Measurements from ENCODE around the gene TRAPPC4.
"Not testable (repeated sequence)": the region's sequence is repeated elsewhere in the genome, so short reads cannot be mapped to it uniquely, and the experiment has no call there.

Gene TRAPPC4

GRCh38 chr11:119030329-119031047, 11.9 kb downstream of the TRAPPC4 start, which contains the start of gene SLC37A4:
TSS of gene SLC37A4 (minus strand) at chr11:119030877.
- Histone ChIP-seq H3K27ac (replicated peaks; ENCODE audit: low read length) (peak within 1 kb of the TSS; percentile 28), H3K27me3 (ENCODE audit: control insufficient read depth in 3 of 3, insufficient read depth in 3 of 3, low read depth in 1 of 3, low read length in 3 of 3) (no peaks in the 10 kb centered on the region)

GRCh38 chr11:119031912-119032280, 13.3 kb downstream of the TRAPPC4 start:
- Histone ChIP-seq H2AK5ac (ENCODE audit: low read depth, low read length) (no peak overlapping the region), H3K36me3 (replicated peaks in 1 of 2; ENCODE audit: control insufficient read depth in 2 of 2, insufficient read depth in 2 of 2, low read length in 2 of 2) (peaks cover 15 to 23% of the 10 kb centered on the region in 2 donors), H3K9me3 (replicated peaks in 1 of 2; ENCODE audit: control insufficient read depth in 2 of 2, insufficient read depth in 1 of 2, low read depth in 1 of 2, low read length in 2 of 2) (no peaks in the 10 kb centered on the region), H2BK15ac (ENCODE audit: low read length) (no peak overlapping the region), H4K8ac (ENCODE audit: low read depth, low read length) (no peak overlapping the region), H3K9ac (ENCODE audit: low read depth, low read length, poor library complexity) (no peak overlapping the region), H3K27me3 (ENCODE audit: control insufficient read depth in 3 of 3, insufficient read depth in 3 of 3, low read depth in 1 of 3, low read length in 3 of 3) (no peaks in the 10 kb centered on the region), H3K18ac (ENCODE audit: low read length) (no peak overlapping the region), H3K14ac (ENCODE audit: low read length) (no peak overlapping the region), H3K4me1 (ENCODE audit: control insufficient read depth in 2 of 2, insufficient read depth in 1 of 2, low read depth in 1 of 2, low read length in 2 of 2) (peaks cover 6 to 12% of the 10 kb centered on the region in 2 donors), H3K4me2 (ENCODE audit: insufficient read depth, low read length, poor library complexity, severe bottlenecking) (no peak overlapping the region), H3K27ac (replicated peaks; ENCODE audit: low read length) (no peak overlapping the region), H3K79me1 (ENCODE audit: low read depth, low read length) (peaks cover 15% of the 10 kb centered on the region), H2AFZ (ENCODE audit: low read length) (peak overlapping the region; percentile 39), H3K4me3 (ENCODE audit: low read length in 2 of 2) (no peak overlapping the region), H2BK12ac (ENCODE audit: low read length) (no peak overlapping the region), H4K91ac (ENCODE audit: low read depth, low read length, poor library complexity) (no peak overlapping the region), H2BK5ac (ENCODE audit: low read length) (no peak overlapping the region), H2BK120ac (ENCODE audit: low read depth, low read length) (no peak overlapping the region), H3K4ac (ENCODE audit: low read length) (no peak overlapping the region), H3K23ac (ENCODE audit: low read depth, low read length, poor library complexity) (no peak overlapping the region)
- no peak for DNase-seq (ENCODE audit: low spot score)
- no CpG with 5 or more reads among the region's 9 CpGs for WGBS, 2 donors (ENCODE audit: extremely low coverage in 2 of 2, insufficient read length in 2 of 2, insufficient replicate concordance in 1 of 2)

More at GRCh38 chr11:119030329-119031047, 11.9 kb downstream of the TRAPPC4 start, which contains the start of gene SLC37A4:
- peak within 1 kb of the TSS; percentile 81 for H2BK15ac ChIP-seq (ENCODE audit: low read length)
- WGBS, 2 donors (ENCODE audit: extremely low coverage in 2 of 2, insufficient read length in 2 of 2, insufficient replicate concordance in 1 of 2), result no CpG with 5 or more reads among the region's 67 CpGs
- peaks cover 28 to 37% of the 10 kb centered on the region in 2 donors for H3K36me3 ChIP-seq (replicated peaks in 1 of 2; ENCODE audit: control insufficient read depth in 2 of 2, insufficient read depth in 2 of 2, low read length in 2 of 2)
- H3K4me2 ChIP-seq (ENCODE audit: insufficient read depth, low read length, poor library complexity, severe bottlenecking), result peak within 1 kb of the TSS; percentile 88
- H3K23ac ChIP-seq (ENCODE audit: low read depth, low read length, poor library complexity), result peak within 1 kb of the TSS; percentile 92
- H3K4ac ChIP-seq (ENCODE audit: low read length), result no peak within 1 kb of the TSS
- H3K9me3 ChIP-seq (replicated peaks in 1 of 2; ENCODE audit: control insufficient read depth in 2 of 2, insufficient read depth in 1 of 2, low read depth in 1 of 2, low read length in 2 of 2), result no peaks in the 10 kb centered on the region
- peak within 1 kb of the TSS; percentile 82 for H2AK5ac ChIP-seq (ENCODE audit: low read depth, low read length)
- peak within 1 kb of the TSS; percentile 85 for H2BK12ac ChIP-seq (ENCODE audit: low read length)
- DNase-seq (ENCODE audit: low spot score), result peak; percentile 93
- H3K4me3 ChIP-seq (ENCODE audit: low read length in 2 of 2), result peak within 1 kb of the TSS; percentile 88 to 89
- peak within 1 kb of the TSS; percentile 97 for H2AFZ ChIP-seq (ENCODE audit: low read length)
- H4K91ac ChIP-seq (ENCODE audit: low read depth, low read length, poor library complexity), result no peak within 1 kb of the TSS
- H4K8ac ChIP-seq (ENCODE audit: low read depth, low read length), result no peak within 1 kb of the TSS
- H2BK120ac ChIP-seq (ENCODE audit: low read depth, low read length), result peak within 1 kb of the TSS; percentile 22
- H3K9ac ChIP-seq (ENCODE audit: low read depth, low read length, poor library complexity), result peak within 1 kb of the TSS; percentile 98
- H2BK5ac ChIP-seq (ENCODE audit: low read length), result peak within 1 kb of the TSS; percentile 60
- H3K14ac ChIP-seq (ENCODE audit: low read length), result no peak within 1 kb of the TSS
- peaks cover 6 to 12% of the 10 kb centered on the region in 2 donors for H3K4me1 ChIP-seq (ENCODE audit: control insufficient read depth in 2 of 2, insufficient read depth in 1 of 2, low read depth in 1 of 2, low read length in 2 of 2)
- H3K79me1 ChIP-seq (ENCODE audit: low read depth, low read length), result peaks cover 19% of the 10 kb centered on the region
- H3K18ac ChIP-seq (ENCODE audit: low read length), result peak within 1 kb of the TSS; percentile 94

- not testable (repeated sequence) for H3K4me3 ChIP-seq (ENCODE audit: low read length in 2 of 2); H3K9me3 ChIP-seq (replicated peaks in 1 of 2; ENCODE audit: control insufficient read depth in 2 of 2, insufficient read depth in 1 of 2, low read depth in 1 of 2, low read length in 2 of 2); H3K27ac ChIP-seq (replicated peaks; ENCODE audit: low read length); H3K27me3 ChIP-seq (ENCODE audit: control insufficient read depth in 3 of 3, insufficient read depth in 3 of 3, low read depth in 1 of 3, low read length in 3 of 3); H3K4ac ChIP-seq (ENCODE audit: low read length); H3K4me2 ChIP-seq (ENCODE audit: insufficient read depth, low read length, poor library complexity, severe bottlenecking); H3K79me1 ChIP-seq (ENCODE audit: low read depth, low read length); H3K18ac ChIP-seq (ENCODE audit: low read length); H4K8ac ChIP-seq (ENCODE audit: low read depth, low read length); H2AK5ac ChIP-seq (ENCODE audit: low read depth, low read length); H2BK15ac ChIP-seq (ENCODE audit: low read length); H2BK120ac ChIP-seq (ENCODE audit: low read depth, low read length); H2AFZ ChIP-seq (ENCODE audit: low read length); H4K91ac ChIP-seq (ENCODE audit: low read depth, low read length, poor library complexity); H3K23ac ChIP-seq (ENCODE audit: low read depth, low read length, poor library complexity); H3K36me3 ChIP-seq (replicated peaks in 1 of 2; ENCODE audit: control insufficient read depth in 2 of 2, insufficient read depth in 2 of 2, low read length in 2 of 2); H2BK12ac ChIP-seq (ENCODE audit: low read length); H3K14ac ChIP-seq (ENCODE audit: low read length); H3K9ac ChIP-seq (ENCODE audit: low read depth, low read length, poor library complexity); DNase-seq (ENCODE audit: low spot score); H2BK5ac ChIP-seq (ENCODE audit: low read length)
- peaks cover 6 to 12% of the 10 kb centered on the region in 2 donors for H3K4me1 ChIP-seq (ENCODE audit: control insufficient read depth in 2 of 2, insufficient read depth in 1 of 2, low read depth in 1 of 2, low read length in 2 of 2)
- no CpG with 5 or more reads among the region's 10 CpGs for WGBS, 2 donors (ENCODE audit: extremely low coverage in 2 of 2, insufficient read length in 2 of 2, insufficient replicate concordance in 1 of 2)
These were observed 14.9 kb downstream of the TRAPPC4 start for GRCh38 chr11:119033421-119033820.

GRCh38 chr11:119034813-119035212, 16.2 kb downstream of the TRAPPC4 start:
- Histone ChIP-seq H3K36me3 (replicated peaks in 1 of 2; ENCODE audit: control insufficient read depth in 2 of 2, insufficient read depth in 2 of 2, low read length in 2 of 2) (no peaks in the 10 kb centered on the region), H3K4ac (ENCODE audit: low read length) (no peak overlapping the region), H2BK120ac (ENCODE audit: low read depth, low read length) (no peak overlapping the region), H3K4me1 (ENCODE audit: control insufficient read depth in 2 of 2, insufficient read depth in 1 of 2, low read depth in 1 of 2, low read length in 2 of 2) (peaks cover 0 to 3% of the 10 kb centered on the region in 2 donors), H3K18ac (ENCODE audit: low read length) (no peak overlapping the region), H4K91ac (ENCODE audit: low read depth, low read length, poor library complexity) (no peak overlapping the region), H2BK15ac (ENCODE audit: low read length) (no peak overlapping the region), H3K9ac (ENCODE audit: low read depth, low read length, poor library complexity) (no peak overlapping the region), H3K23ac (ENCODE audit: low read depth, low read length, poor library complexity) (no peak overlapping the region), H2BK5ac (ENCODE audit: low read length) (no peak overlapping the region), H3K27me3 (ENCODE audit: control insufficient read depth in 3 of 3, insufficient read depth in 3 of 3, low read depth in 1 of 3, low read length in 3 of 3) (no peaks in the 10 kb centered on the region), H3K14ac (ENCODE audit: low read length) (no peak overlapping the region), H3K4me3 (ENCODE audit: low read length in 2 of 2) (no peak overlapping the region), H2AK5ac (ENCODE audit: low read depth, low read length) (no peak overlapping the region), H4K8ac (ENCODE audit: low read depth, low read length) (no peak overlapping the region), H2AFZ (ENCODE audit: low read length) (no peak overlapping the region), H3K9me3 (replicated peaks in 1 of 2; ENCODE audit: control insufficient read depth in 2 of 2, insufficient read depth in 1 of 2, low read depth in 1 of 2, low read length in 2 of 2) (no peaks in the 10 kb centered on the region), H2BK12ac (ENCODE audit: low read length) (no peak overlapping the region), H3K27ac (replicated peaks; ENCODE audit: low read length) (no peak overlapping the region), H3K79me1 (ENCODE audit: low read depth, low read length) (peaks cover 7% of the 10 kb centered on the region), H3K4me2 (ENCODE audit: insufficient read depth, low read length, poor library complexity, severe bottlenecking) (no peak overlapping the region)
- no CpG with 5 or more reads among the region's 3 CpGs for WGBS, 2 donors (ENCODE audit: extremely low coverage in 2 of 2, insufficient read length in 2 of 2, insufficient replicate concordance in 1 of 2)
- DNase-seq (ENCODE audit: low spot score), result no peak
